Measurements from ENCODE around the gene ZNF791. TPM values are rescaled to one million over a fixed set of nuclear protein-coding genes. Genes with fewer than 3 reads are reported as not detected.

The ZNF791 gene
- total and polyA plus RNA-seq, 2 of the 13 experiments (the other 11 are each of a cell fraction or from before 2014, with no cell fraction given) = 12.8 to 17.4 TPM

DNA sequence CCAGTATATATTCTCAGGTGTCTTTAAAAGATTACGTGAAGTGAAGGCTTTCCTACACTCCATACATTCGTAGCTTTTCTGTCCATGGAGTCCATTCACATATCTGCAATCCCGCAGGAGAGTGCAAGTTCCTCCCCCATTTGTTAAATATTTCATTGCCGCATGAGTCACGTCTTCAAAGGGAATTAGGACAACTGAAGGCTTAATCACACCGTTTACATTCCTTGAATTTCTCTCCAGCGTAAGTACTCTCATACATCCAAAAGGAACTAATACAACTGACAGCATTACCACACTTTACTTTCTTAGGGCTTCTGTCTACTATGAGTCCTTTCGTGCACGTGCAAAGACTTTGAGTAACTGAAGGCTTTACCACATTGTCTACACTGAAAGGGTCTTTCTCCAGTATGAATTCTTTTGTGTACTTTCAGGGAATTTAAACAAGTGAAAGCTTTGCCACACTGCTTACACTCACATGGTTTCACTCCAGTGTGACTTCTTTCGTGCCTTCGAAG lies 30.5 kb upstream of the ZNF791 start (continued):
- TF ChIP-seq FOXA3 (CRISPR knock-in tag; IDR thresholded peaks at IDR 0.05) (peak; percentile 36; the same call in 1 of the 2 replicates), MTA3 (CRISPR knock-in tag; IDR thresholded peaks at IDR 0.05) (no peak), CSRNP2 (CRISPR knock-in tag; conservative IDR thresholded peaks at IDR 0.05; ENCODE audit: low read depth) (no peak), ZSCAN30 (CRISPR knock-in tag; IDR thresholded peaks at IDR 0.05) (no peak), NCOA2 (CRISPR knock-in tag; IDR thresholded peaks at IDR 0.05) (no peak), MED8 (CRISPR knock-in tag; IDR thresholded peaks at IDR 0.05; ENCODE audit: insufficient replicate concordance) (no peak), TCF7 (IDR thresholded peaks at IDR 0.05; ENCODE audit: low read depth) (peak; percentile 66), HNF1A (IDR thresholded peaks at IDR 0.05; ENCODE audit: low read depth) (no peak), HNF1A (CRISPR knock-in tag; IDR thresholded peaks at IDR 0.05; ENCODE audit: borderline replicate concordance) (no peak), EP300 (IDR thresholded peaks at IDR 0.05; ENCODE audit: low read depth in 2 of 2, low read length in 2 of 2) (peak in 1 of 2 experiments; percentile 37; a peak in 1 of 4 replicates), EP300 (CRISPR knock-in tag; IDR thresholded peaks at IDR 0.05; ENCODE audit: borderline replicate concordance) (0 out of 2 replicates have a peak, but pooled peaks have one; percentile 35), IKZF4 (CRISPR knock-in tag; IDR thresholded peaks at IDR 0.05; ENCODE audit: borderline replicate concordance, low read depth, not compliant biosample characterization) (no peak), ZNF816 (CRISPR knock-in tag; IDR thresholded peaks at IDR 0.05; ENCODE audit: borderline replicate concordance) (no peak), SOX13 (IDR thresholded peaks at IDR 0.05) (no peak), SOX13 (CRISPR knock-in tag; conservative IDR thresholded peaks at IDR 0.05 in 1 of 2, IDR thresholded peaks at IDR 0.05 in 1 of 2) (peak in 1 of 2 experiments; percentile 35; a peak in 1 of 4 replicates), ZNF850 (CRISPR knock-in tag; conservative IDR thresholded peaks at IDR 0.05) (no peak), ZNF572 (CRISPR knock-in tag; IDR thresholded peaks at IDR 0.05) (no peak), TEAD3 (CRISPR knock-in tag; optimal IDR thresholded peaks at IDR 0.05; ENCODE audit: borderline replicate concordance) (peak; percentile 89), ZNF12 (CRISPR knock-in tag; IDR thresholded peaks at IDR 0.05) (0 out of 2 replicates have a peak, but pooled peaks have one; percentile 12), RFXANK (CRISPR knock-in tag; IDR thresholded peaks at IDR 0.05) (no peak), SIX1 (CRISPR knock-in tag; IDR thresholded peaks at IDR 0.05; ENCODE audit: borderline replicate concordance) (no peak), FOSL2 (CRISPR knock-in tag; IDR thresholded peaks at IDR 0.05) (peak; percentile 94), ZNF549 (CRISPR knock-in tag; IDR thresholded peaks at IDR 0.05) (no peak), JUNB (CRISPR knock-in tag; IDR thresholded peaks at IDR 0.05; ENCODE audit: borderline replicate concordance) (0 out of 2 replicates have a peak, but pooled peaks have one; percentile 30), ZNF619 (CRISPR knock-in tag; IDR thresholded peaks at IDR 0.05) (no peak)
- TF ChIP-seq, protein P1, sequence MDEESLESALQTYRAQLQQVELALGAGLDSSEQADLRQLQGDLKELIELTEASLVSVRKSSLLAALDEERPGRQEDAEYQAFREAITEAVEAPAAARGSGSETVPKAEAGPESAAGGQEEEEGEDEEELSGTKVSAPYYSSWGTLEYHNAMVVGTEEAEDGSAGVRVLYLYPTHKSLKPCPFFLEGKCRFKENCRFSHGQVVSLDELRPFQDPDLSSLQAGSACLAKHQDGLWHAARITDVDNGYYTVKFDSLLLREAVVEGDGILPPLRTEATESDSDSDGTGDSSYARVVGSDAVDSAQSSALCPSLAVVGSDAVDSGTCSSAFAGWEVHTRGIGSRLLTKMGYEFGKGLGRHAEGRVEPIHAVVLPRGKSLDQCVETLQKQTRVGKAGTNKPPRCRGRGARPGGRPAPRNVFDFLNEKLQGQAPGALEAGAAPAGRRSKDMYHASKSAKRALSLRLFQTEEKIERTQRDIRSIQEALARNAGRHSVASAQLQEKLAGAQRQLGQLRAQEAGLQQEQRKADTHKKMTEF (CRISPR knock-in tag; IDR thresholded peaks at IDR 0.05) = no peak
